Stimulated activated CD4-positive, alpha-beta T cell treated with anti-CD3 and anti-CD28 coated beads, TNF-alpha, amount 100 ng/mL, for 24 hours (primary cell): ENCODE results near the gene GJD3.

Experiments
- DNase-seq, 3 experiments: peaks; one replicate each; pipeline ENCODE4 v3.0.0-alpha.2; 2020; ENCODE audit warnings: low read depth in 3 of 3

The GJD3 gene

DNA sequence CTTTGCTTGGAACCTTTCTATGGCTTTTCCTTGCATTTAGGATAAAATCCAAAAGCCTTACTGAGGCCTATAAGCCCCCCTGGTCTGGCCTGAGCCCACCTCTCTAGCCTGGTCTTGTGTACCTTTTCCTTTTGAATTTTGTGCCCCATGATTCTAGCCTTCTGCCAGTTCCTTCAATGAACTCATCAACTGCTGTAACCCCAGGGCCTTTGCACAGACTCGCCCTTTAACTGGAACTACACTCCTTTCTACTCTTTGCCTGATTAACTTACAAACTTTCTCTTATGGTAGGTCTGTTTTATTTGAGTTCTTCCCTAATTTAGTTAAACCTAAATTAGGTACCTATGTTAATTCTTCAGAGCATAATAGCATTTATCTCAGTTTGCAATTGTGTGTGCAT is 24.2 kb downstream of the GJD3 start:
- no peak for DNase-seq

DNA sequence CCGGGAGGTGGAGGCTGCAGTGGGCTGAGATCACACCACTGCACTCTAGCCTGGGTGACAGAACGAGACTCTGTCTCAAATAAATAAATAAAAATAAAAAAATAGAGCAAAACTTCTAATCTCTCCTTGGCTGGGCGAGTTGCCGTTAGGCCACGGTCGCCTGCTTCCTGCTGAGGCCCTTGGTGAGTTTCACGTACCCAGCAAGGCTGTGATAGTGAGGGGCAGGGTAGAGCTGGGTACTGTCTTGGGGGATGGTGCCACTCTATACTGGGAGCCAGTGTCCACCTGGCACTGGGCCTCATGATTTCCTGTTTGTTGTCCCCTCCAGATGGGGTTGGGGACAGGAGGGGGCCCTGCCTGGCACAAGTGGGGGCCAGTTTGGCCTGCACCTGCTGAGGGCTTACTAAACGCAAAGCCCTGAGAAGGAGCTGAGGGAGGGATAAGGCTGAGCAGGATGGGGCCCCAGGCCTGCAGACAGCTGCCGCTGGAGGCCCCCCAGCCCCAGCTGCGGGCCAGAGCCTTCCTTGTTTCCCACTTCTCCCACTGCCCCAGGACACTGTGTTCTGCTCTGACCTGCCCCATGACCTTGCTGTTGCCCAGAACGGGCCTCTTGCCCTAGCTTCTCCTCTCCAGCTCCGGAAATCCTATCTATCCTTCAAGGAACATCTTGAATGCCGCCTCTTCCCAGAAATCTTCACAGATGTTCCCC is 25.4 kb downstream of the GJD3 start:
- no peak for DNase-seq

DNA sequence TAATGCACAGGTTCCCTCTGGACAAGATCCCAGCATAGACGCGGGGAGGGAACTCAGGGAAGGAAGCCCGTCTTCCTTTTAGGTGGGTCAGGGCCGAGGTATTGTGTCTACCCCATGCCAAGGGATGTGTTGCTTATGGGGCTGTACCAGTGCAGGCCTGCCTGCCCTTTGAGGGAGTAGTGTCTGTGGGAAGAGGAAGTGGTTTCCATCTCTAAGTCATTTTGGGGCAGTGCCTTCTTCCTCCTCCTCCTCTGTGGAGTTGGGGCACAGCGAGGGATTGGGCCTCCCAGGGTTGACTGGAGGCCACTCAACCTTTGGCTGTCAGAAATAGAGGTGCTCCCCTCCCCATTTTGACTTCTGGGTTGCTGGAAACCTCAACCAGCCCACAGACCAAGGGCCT is 26.5 kb downstream of the GJD3 start:
- no peak for DNase-seq

DNA sequence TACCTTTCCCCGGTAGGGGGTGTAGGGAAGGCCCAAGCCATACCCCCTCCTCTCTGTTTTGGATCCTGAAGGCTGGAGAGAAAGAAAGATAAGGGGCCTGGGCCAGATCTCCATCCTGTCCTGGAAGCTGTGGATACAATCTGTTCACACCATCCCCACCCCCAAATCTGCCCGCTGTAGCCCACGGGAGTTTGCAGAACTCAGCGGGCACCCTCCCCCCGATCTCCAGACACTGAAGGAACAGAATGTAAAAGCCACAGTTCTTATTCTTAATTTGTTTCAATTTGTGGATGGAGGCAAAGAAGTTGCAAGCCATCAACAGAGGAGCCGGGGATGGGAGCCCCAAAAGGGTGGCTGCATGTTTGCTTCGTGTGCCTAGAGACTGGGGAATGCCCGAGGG is 27.2 kb downstream of the GJD3 start:
- DNase-seq = no peak

DNA sequence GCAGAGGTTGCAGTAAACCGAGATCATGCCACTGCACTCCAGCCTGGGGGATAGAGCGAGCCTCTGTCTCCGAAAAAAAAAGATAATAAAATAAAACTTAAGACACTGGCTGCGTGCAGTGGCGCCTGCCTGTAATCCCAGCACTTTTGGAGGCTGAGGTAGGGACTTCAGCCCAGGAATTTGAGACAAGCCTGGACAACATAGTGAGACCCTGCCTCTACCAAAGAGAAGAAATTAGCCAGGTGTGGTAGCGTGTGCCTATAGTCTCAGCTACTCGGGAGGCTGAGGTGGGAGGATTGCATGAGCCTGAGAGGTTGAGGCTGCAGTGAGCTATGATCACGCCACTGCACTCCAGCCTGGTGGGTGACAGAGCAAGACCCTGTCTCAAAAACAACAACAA is 28.9 kb downstream of the GJD3 start:
- no peak for DNase-seq

DNA sequence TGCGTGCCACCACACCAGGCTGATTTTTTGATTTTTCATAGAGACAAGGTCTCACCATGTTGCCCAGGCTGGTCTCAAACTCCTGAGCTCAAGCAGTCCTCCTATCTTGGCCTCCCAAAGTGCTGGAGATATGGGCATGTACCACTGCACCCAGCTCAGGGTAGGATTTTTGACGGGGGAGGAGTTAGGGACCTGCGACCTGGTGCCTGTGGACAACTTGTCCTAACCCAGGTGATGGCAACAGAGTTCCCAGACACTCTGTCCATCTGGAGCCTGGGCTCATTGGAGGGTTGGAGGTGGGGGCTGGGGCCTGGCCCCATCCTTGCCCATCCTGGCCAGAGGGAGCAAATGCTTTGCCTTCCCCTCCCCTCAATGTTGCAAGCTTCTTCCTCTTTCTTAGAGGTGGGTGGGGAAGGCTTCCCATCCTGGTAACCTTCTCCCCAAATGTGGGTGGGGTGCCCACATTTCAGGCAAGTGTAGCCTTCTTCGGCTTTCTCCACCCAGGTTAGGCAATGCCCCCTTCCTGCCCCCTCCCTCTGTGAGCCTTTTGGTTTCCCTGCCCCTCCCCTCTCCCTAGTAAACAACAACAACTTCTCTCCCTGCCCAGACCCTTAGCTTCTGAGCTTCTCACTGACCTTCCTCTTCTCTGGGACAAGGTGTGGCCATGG is 30.6 kb downstream of the GJD3 start:
- no peak for DNase-seq

DNA sequence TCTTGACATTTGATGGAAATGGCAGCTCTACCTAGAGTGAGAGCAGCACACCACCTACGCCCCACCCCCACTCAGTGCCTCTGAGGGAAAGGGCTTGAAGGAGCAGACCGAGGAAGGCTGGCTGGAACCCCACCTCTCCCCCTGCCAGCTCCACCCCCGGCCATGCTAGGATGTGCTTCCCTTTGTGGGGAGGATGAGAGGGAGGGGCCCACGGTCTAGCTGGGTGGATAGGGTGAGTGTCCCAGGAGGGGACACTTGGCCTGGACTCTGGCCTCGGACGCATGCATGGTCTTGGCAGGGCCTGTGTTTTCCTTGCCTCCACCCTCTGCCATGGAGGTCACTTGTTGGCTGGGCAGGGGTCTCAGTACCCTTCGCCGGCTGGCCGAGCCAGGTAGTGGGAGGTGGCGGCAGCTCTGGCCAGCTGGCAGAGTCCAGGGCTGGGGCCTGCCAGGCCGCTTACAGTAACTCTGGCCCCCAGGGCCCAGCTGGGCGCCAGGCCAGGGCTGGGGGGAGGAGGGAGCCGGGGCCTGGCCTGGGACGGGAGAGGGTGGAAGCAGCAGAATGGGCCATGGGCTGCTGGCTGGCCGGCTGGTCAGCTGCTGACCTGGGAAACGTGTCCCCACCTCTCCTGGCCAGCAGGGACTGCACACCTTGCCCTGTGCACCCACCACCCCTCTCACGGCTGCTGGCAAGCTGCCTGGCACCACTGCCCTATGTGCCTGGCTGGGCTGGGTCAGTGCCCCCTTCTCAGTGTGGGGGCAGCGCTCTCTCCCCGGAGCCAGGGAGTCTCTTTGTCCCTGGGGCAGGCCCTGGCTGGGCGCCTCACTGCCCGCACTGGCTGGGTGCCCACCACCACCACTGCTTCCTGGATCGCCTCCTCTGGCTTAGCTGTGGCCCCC is 32.5 kb downstream of the GJD3 start:
- DNase-seq = no peak

DNA sequence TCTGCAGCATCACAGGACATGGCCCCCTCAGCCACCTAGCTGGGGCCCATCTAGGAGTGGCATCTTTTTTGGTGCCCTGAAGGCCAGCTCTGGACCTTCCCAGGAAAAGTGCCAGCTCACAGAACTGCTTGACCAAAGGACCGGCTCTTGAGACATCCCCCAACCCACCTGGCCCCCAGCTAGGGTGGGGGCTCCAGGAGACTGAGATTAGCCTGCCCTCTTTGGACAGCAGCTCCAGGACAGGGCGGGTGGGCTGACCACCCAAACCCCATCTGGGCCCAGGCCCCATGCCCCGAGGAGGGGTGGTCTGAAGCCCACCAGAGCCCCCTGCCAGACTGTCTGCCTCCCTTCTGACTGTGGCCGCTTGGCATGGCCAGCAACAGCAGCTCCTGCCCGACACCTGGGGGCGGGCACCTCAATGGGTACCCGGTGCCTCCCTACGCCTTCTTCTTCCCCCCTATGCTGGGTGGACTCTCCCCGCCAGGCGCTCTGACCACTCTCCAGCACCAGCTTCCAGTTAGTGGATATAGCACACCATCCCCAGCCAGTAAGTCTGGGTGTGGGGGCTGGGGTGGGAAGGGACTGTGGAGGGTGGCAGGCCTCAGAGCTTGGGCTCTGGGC is 33.6 kb downstream of the GJD3 start:
- no peak for DNase-seq

DNA sequence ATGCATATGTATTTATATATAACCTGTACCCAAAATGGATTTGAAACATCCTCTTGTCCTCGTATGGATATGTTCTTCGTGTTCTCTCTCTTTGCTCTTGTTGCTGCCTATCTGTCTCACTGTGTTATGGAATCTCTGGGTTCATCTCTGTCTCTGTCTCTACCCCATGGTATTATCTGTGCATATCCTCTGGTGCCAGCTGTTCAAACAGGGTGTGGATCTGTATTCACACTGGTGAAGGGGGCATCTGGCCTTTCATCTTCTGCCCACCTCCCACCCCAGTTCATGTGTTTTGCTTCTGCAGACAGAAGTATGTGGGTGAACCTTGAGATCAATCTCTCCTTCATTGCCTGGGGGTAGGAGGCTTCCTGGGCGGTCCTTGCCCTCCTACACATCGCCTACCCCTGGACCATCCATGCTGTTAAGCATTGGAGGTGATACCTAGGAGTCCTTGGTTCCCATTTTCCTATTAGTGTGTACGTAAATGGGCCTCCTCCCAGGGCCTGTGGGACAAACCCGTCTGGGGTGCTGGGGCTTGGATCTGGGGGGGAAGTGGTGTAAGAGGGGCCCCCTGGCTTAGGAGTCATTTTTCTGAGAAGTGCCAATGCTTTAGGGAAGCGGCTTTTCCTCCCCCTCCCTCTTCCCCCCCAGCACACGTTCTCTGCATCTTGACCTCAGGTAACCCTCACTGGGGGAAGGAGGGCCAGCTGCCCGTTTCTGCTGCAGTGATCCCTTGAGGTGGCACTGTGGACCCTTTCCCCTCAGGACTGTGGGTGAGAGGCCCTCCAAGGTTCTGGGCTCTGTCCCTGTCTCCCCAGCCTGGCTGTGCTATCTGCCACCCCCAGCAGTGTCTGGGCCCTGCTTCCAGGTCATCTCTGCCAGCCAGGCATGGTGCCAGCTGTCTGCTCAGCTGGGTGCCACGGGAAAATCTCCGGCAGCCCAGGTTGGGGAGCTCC is 34.4 kb downstream of the GJD3 start:
- DNase-seq = no peak

DNA sequence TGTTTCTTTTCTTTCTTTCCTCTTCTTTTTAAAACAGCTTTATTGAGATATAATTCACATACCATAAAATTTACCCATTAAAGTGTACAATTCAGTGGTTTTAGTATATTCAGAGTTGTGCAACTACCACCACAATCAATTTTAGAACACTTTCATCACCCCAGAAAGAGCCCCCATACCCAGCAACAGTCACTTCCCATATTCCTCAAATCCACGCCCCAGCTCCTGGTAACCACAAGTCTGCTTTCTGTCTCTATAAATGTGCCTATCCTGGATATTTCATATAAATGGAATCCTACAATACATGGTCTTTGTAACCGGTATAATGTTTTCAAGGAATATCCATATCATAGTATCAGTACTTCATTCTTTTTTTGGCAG is 36.2 kb downstream of the GJD3 start:
- DNase-seq = no peak

DNA sequence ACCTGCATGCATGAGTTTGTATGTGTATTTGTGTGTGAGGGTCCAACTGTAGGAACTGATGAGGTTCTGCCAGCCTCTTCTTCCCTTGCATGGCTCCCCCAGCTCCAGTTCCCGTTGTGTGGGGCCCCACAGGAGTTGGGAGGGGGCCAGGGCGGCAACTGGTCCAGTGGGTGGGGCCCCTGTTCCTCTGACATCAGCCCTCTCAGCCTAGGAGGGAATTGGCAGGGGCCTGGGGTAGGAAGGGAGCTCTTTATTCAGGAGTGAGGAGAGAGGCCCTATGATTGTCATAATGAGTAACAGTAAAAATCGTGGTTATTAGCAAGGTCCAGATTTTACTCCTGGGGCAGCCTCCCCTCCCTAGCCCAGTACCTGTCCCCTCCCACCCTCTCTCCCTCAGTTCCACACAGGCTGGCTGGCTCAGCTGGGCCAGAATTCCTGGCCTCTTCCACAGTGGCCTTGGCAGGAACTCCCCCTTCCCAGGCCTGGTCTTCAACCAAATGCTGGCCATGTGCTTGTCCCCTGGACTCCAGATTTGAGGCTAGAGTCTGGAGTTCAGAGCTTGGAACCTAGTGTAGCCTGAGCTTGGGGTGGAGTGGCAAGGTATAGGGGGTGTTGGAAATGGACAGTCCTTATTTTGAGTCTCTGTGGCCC is 36.7 kb downstream of the GJD3 start:
- DNase-seq = no peak

DNA sequence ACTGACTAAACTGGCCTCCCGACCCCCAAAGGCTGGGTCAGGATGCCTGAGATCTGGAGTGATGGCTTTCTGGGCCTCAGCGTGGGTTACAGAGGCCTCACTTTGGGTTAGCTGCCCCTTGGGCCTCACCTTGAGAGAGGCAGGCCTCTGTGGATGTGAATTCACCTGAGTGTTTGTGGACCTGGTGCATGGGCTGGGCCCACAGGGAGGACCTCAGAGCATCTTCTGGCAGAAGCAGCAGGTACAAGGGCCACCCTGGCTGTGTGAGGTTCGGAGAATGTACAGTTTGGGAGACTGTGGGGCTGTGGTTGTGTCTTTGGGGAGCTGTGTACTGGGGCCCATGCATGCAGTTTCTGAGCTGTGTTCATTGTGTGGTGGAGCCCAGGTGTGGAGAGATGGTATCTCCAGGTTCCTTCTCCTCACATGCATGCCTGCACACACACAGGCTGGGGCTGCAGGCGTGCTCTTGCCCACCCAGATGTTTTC is 37.2 kb downstream of the GJD3 start:
- no peak for DNase-seq

DNA sequence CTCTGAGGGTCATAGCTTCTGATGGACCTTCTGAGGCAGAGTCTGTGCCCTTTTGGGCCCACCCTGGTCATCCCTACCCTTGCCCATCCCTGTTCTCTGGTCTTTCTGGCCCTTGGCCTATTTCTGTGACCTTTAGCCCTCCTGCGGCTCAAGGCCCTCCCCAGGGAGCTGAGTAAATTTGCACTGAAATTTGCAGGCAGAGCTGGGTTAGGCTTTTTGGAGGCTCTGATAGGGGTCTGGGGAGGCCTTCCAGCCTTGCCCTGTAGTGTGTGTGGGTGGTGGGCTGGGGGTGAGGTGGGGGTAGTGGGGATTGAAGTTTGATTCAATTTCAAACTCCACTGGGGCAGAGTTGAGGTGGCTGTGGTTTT is 37.7 kb downstream of the GJD3 start:
- DNase-seq = no peak

DNA sequence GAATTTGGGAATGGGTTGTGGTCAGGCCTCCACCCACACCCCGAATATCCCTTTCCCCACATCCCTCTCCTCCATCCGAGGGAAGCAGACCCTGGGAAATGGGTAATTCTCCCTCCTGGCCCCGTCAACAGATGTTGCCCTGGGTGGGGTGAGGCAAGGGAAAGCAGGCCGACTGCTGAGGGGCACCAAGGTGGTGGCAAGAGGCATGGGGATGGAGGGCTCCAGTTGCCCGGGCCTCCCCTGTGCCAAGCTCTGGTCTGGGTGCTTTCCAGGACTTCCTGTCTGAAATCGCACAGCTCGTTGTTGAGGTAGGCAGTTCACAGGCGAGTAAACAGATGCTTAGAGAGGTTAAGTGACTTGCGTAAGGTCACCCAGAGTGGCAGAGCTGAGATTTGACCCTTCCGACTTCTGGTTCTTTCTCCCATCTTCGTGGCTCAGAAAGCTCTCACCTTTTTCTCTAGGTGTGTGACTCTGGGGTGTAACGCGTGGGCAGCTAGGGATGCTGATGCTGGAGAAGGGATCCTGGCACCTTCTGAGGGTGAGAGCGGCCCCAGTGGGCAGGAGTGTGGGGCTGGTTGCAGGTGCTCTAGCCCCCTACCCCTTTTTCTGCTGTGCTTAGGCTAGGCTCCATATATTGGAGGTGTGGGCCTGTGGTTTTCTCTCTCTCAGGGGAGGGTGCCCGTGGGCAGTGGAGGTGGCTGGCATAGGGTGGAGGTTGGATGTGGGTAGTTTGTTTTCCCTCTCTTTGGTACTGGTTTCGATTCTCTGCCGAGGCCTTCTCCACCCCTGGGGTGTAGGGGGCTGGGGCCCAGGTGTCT is 38.3 kb downstream of the GJD3 start:
- DNase-seq = no peak

DNA sequence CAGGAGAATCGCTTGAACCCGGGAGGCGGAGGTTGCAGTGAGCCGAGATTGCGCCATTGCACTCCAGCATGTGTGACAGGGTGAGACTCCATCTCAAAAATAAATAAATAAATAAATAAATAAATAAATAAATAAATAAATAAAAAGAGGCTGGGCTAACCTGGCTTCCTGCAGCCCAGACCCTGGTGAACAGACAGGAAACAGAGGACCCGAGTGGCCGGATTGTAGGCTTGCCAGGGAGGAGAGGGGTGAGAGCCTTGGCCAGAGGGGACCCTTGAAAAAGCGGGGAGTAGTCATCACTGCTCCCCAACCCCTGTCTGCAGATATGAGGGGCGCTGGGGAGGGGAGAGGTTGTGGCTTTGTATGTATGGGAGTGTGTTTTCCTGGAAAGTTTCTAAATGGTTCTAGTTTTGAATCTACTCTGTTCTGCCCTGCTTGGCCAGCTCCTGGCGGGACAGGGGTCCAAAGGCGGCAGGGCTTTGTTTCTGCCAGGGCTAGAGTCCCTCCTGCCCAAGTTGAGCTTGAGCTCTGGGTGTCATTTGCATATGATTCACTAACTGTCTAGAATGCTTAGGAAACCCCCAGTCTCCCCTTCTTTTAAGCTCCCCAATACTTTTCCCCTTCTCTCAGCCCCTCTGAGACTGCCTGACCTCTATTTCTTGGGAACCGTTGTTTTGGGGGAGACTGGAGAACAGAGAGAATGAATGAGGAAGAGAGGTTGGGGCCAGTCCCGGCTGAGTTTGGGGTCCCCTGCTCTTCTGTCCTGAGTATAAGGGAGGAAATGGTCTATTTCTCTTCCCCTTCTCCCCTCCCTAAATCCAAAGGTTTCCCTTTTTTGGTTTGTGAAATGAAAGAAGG is 39.2 kb downstream of the GJD3 start:
- no peak for DNase-seq

DNA sequence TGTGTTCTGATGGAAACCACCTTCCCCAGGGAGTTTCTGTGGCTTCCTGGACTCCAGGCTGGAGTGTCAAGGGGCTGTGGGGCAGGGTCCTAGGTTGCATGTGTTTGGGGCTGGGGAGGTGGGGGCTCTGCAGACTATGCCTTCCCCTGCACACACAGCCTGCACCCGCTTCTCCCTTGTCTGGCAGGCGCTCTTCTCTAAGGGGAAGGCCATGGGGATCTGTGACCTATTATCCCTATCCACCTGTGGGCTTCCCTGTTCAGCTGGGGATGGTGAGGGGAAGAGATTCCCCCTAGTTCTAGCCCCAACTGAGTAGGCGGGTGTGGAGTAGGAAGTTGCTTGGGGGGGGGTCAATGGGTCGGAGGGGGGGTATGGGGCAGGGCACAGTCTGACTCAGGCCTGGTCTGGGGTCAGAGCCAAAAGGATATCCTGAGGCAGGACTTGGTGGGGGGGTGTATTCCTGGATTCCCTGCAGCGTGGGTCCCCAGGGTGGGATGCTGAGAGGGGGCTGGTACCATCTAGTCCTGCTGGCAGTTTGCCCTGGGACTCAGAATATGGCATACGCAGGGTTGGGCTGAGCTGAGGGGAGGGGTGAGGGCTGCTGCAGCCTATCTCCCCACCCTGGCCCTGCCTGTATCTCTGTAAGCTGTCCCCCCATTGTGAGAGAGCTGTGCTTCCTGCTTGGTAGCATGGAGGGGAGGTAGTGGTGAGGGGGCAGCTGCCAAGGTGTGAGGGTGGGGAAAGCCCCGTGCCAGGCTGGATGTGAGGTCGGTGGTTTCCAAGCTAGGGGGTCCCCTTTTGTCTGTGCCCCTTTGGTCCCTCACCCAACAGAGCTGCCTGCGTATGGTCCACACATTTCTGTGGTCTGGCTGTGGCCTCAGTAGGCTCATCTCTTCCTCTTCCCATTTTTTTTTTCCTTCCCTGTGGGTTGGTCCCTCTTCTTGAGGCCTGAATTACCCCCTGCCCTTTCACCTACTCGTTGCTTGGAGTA is 40.9 kb downstream of the GJD3 start:
- DNase-seq = no peak
